H9 (cell line): ENCODE results near the gene DYRK3. TPM values are rescaled to one million over a fixed set of nuclear protein-coding genes. Genes with fewer than 3 reads are reported as not detected.

Experiments
- DNase-seq: peaks from one replicate; pipeline ENCODE4 v3.0.0-alpha.2; 2017
- H2AFZ ChIP-seq: one replicate; pipeline ENCODE4 v1.6.1; 2013; ENCODE audit warnings: mild to moderate bottlenecking, low read length, control low read depth, moderate library complexity
- H2AK5ac ChIP-seq: 2 replicates; pipeline ENCODE4 v1.6.1; 2013; ENCODE audit warnings: low read length, control low read depth, mixed read lengths; ENCODE audit not compliant: insufficient read length
- H2BK120ac ChIP-seq: one replicate; pipeline ENCODE4 v1.6.1; 2013; ENCODE audit warnings: low read depth, mild to moderate bottlenecking, low read length, control low read depth, inconsistent platforms; ENCODE audit not compliant: poor library complexity, severe bottlenecking
- H2BK12ac ChIP-seq: 2 replicates; pipeline ENCODE4 v1.6.1; 2013; ENCODE audit warnings: low read length, control low read depth, mixed read lengths, low read depth; ENCODE audit not compliant: insufficient read length
- H2BK15ac ChIP-seq: 2 replicates; pipeline ENCODE4 v1.6.1; 2013; ENCODE audit warnings: low read depth, low read length, control low read depth
- H2BK20ac ChIP-seq: one replicate; pipeline ENCODE4 v1.6.1; 2013; ENCODE audit warnings: low read depth, mild to moderate bottlenecking, low read length, control low read depth, inconsistent platforms; ENCODE audit not compliant: poor library complexity, severe bottlenecking
- H2BK5ac ChIP-seq: 2 replicates; pipeline ENCODE4 v1.6.1; 2013; ENCODE audit warnings: low read length, control low read depth, mixed read lengths; ENCODE audit not compliant: insufficient read length
- H3K14ac ChIP-seq: 2 replicates; pipeline ENCODE4 v1.6.1; 2013; ENCODE audit warnings: low read length, control low read depth; ENCODE audit not compliant: insufficient read depth
- H3K18ac ChIP-seq: 2 replicates; pipeline ENCODE4 v1.6.1; 2013; ENCODE audit warnings: low read depth, mild to moderate bottlenecking, mixed read lengths, low read length, control low read depth; ENCODE audit not compliant: insufficient read length
- H3K23ac ChIP-seq: 2 replicates; pipeline ENCODE4 v1.6.1; 2013; ENCODE audit warnings: low read length, control low read depth, mixed read lengths, low read depth; ENCODE audit not compliant: insufficient read length
- H3K23me2 ChIP-seq: 2 replicates; pipeline ENCODE4 v1.6.1; 2013; ENCODE audit warnings: low read depth, mild to moderate bottlenecking, mixed read lengths, low read length, control low read depth; ENCODE audit not compliant: insufficient read length, poor library complexity, severe bottlenecking
- H3K27ac ChIP-seq: 2 replicates; pipeline ENCODE4 v1.5.1; 2013; ENCODE audit warnings: low read length, control low read depth, mixed read lengths, low read depth; ENCODE audit not compliant: insufficient read length
- H3K27me3 ChIP-seq: 2 replicates; pipeline ENCODE4 v1.6.1; 2013; ENCODE audit warnings: low read length, control low read depth, inconsistent platforms; ENCODE audit not compliant: insufficient read depth
- H3K4ac ChIP-seq: 2 replicates; pipeline ENCODE4 v1.6.1; 2013; ENCODE audit warnings: low read depth, mild to moderate bottlenecking, control low read depth, inconsistent platforms, low read length, moderate library complexity
- H3K4me1 ChIP-seq: 2 replicates; pipeline ENCODE4 v1.6.1; 2013; ENCODE audit warnings: low read length, control low read depth, inconsistent platforms; ENCODE audit not compliant: insufficient read depth
- H3K4me2 ChIP-seq: 2 replicates; pipeline ENCODE4 v1.6.1; 2013; ENCODE audit warnings: low read length, control low read depth, mixed read lengths; ENCODE audit not compliant: insufficient read length, insufficient read depth
- H3K56ac ChIP-seq: 2 replicates; pipeline ENCODE4 v1.6.1; 2013; ENCODE audit warnings: low read depth, mild to moderate bottlenecking, mixed read lengths, low read length, control low read depth; ENCODE audit not compliant: insufficient read length
- H3K79me1 ChIP-seq: 2 replicates; pipeline ENCODE4 v1.6.1; 2013; ENCODE audit warnings: low read depth, mild to moderate bottlenecking, moderate library complexity, low read length, control low read depth, inconsistent platforms; ENCODE audit not compliant: insufficient read depth, poor library complexity, severe bottlenecking
- H3K79me2 ChIP-seq: 2 replicates; pipeline ENCODE4 v1.6.1; 2013; ENCODE audit warnings: low read length, control low read depth, inconsistent platforms; ENCODE audit not compliant: insufficient read depth
- H3K9ac ChIP-seq: 2 replicates; pipeline ENCODE4 v1.6.1; 2013; ENCODE audit warnings: low read length, control low read depth, mixed read lengths; ENCODE audit not compliant: insufficient read length; ENCODE audit errors: extremely low read depth
- H3K9me3 ChIP-seq: one replicate; pipeline ENCODE4 v1.6.1; 2013; ENCODE audit warnings: low read depth, low read length, inconsistent platforms; ENCODE audit not compliant: control insufficient read depth
- H3T11ph ChIP-seq: one replicate; pipeline ENCODE4 v1.6.1; 2013; ENCODE audit warnings: mild to moderate bottlenecking, low read length, control low read depth, inconsistent platforms
- H4K20me1 ChIP-seq: one replicate; pipeline ENCODE4 v1.6.1; 2013; ENCODE audit not compliant: control insufficient read depth, insufficient read length, insufficient read depth
- H4K5ac ChIP-seq: 2 replicates; pipeline ENCODE4 v1.6.1; 2013; ENCODE audit warnings: low read depth, mild to moderate bottlenecking, mixed read lengths, low read length, control low read depth; ENCODE audit not compliant: insufficient read length
- H4K8ac ChIP-seq: replicated peaks from 2 replicates; pipeline ENCODE4 v1.6.1; 2013; ENCODE audit warnings: low read length, control low read depth, mixed read lengths, low read depth; ENCODE audit not compliant: insufficient read length
- H4K91ac ChIP-seq: 2 replicates; pipeline ENCODE4 v1.6.1; 2013; ENCODE audit warnings: low read depth, mild to moderate bottlenecking, moderate library complexity, mixed read lengths, low read length, control low read depth; ENCODE audit not compliant: insufficient read length
- H3K27ac Mint-ChIP-seq, 3 experiments: 2 replicates in 2 of 3; 3 replicates in 1 of 3; pipeline ENCODE4 v1.8.0; 2020 to 2021; ENCODE audit warnings: mixed read lengths in 3 of 3, mild to moderate bottlenecking in 1 of 3, moderate library complexity in 1 of 3
- H3K27me3 Mint-ChIP-seq: 2 replicates; pipeline ENCODE4 v1.8.0; 2021; ENCODE audit warnings: low read depth, mild to moderate bottlenecking, moderate library complexity, mixed read lengths
- H3K36me3 Mint-ChIP-seq, 3 experiments: 2 replicates in 2 of 3; 3 replicates in 1 of 3; pipeline ENCODE4 v1.8.0; 2020 to 2021; ENCODE audit warnings: low read depth in 3 of 3, mixed read lengths in 3 of 3; ENCODE audit not compliant: insufficient read depth in 1 of 3
- H3K4me1 Mint-ChIP-seq, 2 experiments: 2 replicates each; pipeline ENCODE4 v1.8.0; 2020; ENCODE audit warnings: mixed read lengths in 2 of 2
- H3K4me3 Mint-ChIP-seq, 2 experiments: 2 replicates in 1 of 2; 3 replicates in 1 of 2; pipeline ENCODE4 v1.8.0; 2020 to 2021; ENCODE audit warnings: mild to moderate bottlenecking in 2 of 2, mixed read lengths in 2 of 2, moderate library complexity in 1 of 2
- H3K9me3 Mint-ChIP-seq, 2 experiments: 2 replicates in 1 of 2; 3 replicates in 1 of 2; pipeline ENCODE4 v1.8.0; 2020; ENCODE audit warnings: mild to moderate bottlenecking in 2 of 2, mixed read lengths in 2 of 2, moderate library complexity in 1 of 2
- CTCF ChIP-seq: fragments of 200-600 bp; sonication (generic); conservative IDR thresholded peaks from 3 replicates; pipeline ENCODE4 v1.8.0; 2021; ENCODE audit warnings: antibody characterized with exemption, mild to moderate bottlenecking
- WGBS: extraction: QIAGEN DNeasy Blood & Tissue Kit; methylation state at CpG from one replicate; pipeline ENCODE4 v1.1.7; 2013; ENCODE audit warnings: missing lambda C conversion rate, low lambda C conversion rate, mixed read lengths; ENCODE audit not compliant: insufficient read length; ENCODE audit errors: extremely low coverage; 5-methylcytosine and 5-hydroxymethylcytosine counted together
- total RNA-seq: library from RNA; stranded (reverse); gene quantifications from 2 replicates; pipeline ENCODE4 v1.2.1, GENCODE V29; 2021

Gene DYRK3
- total RNA-seq, 1 experiment from 2014 or later, result 4.7 TPM

GRCh38 chr1:206651958-206652890 is 16.9 kb downstream of the DYRK3 start:
- Histone ChIP-seq H4K20me1 (no peaks in the 10 kb centered on the region), H3K4me2 (no peak overlapping the region), H2BK20ac (no peak overlapping the region), H2AK5ac (no peak overlapping the region), H4K8ac (no peak overlapping the region), H3K4me1 (no peaks in the 10 kb centered on the region), H3K23me2 (no peaks in the 10 kb centered on the region), H2BK15ac (no peak overlapping the region), H2BK12ac (no peak overlapping the region), H3K56ac (no peak overlapping the region), H3K79me1 (no peaks in the 10 kb centered on the region), H3K18ac (no peak overlapping the region), H2BK5ac (no peak overlapping the region), H3T11ph (no peak overlapping the region), H3K9ac (no peak overlapping the region), H3K23ac (no peak overlapping the region), H3K79me2 (no peaks in the 10 kb centered on the region), H3K27me3 (no peaks in the 10 kb centered on the region), H3K9me3 (no peaks in the 10 kb centered on the region), H2BK120ac (no peak overlapping the region), H2AFZ (no peak overlapping the region), H4K91ac (no peak overlapping the region), H3K14ac (no peak overlapping the region), H3K4ac (no peak overlapping the region), H3K27ac (no peak overlapping the region), H4K5ac (no peak overlapping the region)
- DNase-seq, result no peak
- peaks cover 0 to under 1% of the 10 kb centered on the region in 2 experiments; a peak in 1 of 4 replicates for H3K4me1 Mint-ChIP-seq
- no peak overlapping the region for H3K27ac Mint-ChIP-seq
- peaks cover 2 to 8% (median 7%) of the 10 kb centered on the region in 3 experiments; a peak in 6 of 7 replicates for H3K36me3 Mint-ChIP-seq
- H3K4me3 Mint-ChIP-seq, result no peak overlapping the region
- peaks cover 13% of the 10 kb centered on the region for H3K27me3 Mint-ChIP-seq
- H3K9me3 Mint-ChIP-seq, result no peaks in the 10 kb centered on the region
- no peak for TF ChIP-seq CTCF
- WGBS, result no CpG with 5 or more reads among the region's 5 CpGs
